Measurements from ENCODE around the gene FUOM.

FUOM gene

GRCh38 chr10:133366130-133366478 is 8.3 kb upstream of the FUOM start:
- DNase-seq, result no peak

- no peak for DNase-seq
Observed at GRCh38 chr10:133365461-133366129, 7.8 kb upstream of the FUOM start.

- DNase-seq, result no peak
Observed at GRCh38 chr10:133364645-133365431, 7.0 kb upstream of the FUOM start.

- DNase-seq, result no peak
Observed at GRCh38 chr10:133362846-133363245, 5.0 kb upstream of the FUOM start.

- DNase-seq, result no peak
Observed at GRCh38 chr10:133361773-133362441, 4.1 kb upstream of the FUOM start.

GRCh38 chr10:133361227-133361626 is 3.4 kb upstream of the FUOM start:
- no peak for DNase-seq

- DNase-seq, result no peak
Observed at GRCh38 chr10:133359972-133360610, 2.3 kb upstream of the FUOM start.

GRCh38 chr10:133359554-133359971 is 1.7 kb upstream of the FUOM start:
- peak; percentile 41 for DNase-seq

- DNase-seq, result no peak
Observed at GRCh38 chr10:133358925-133359310, 1.1 kb upstream of the FUOM start.

GRCh38 chr10:133358162-133358924 is 524 bp upstream of the FUOM start:
- DNase-seq, result no peak

GRCh38 chr10:133356549-133357284 is 1.1 kb downstream of the FUOM start:
- no peak for DNase-seq

- DNase-seq, result no peak
Observed at GRCh38 chr10:133355991-133356390, 1.8 kb downstream of the FUOM start.

- no peak for DNase-seq
Observed at GRCh38 chr10:133355266-133355665, 2.6 kb downstream of the FUOM start.

GRCh38 chr10:133354672-133355240 is 3.1 kb downstream of the FUOM start:
- DNase-seq, result no peak

GRCh38 chr10:133353988-133354605 is 3.7 kb downstream of the FUOM start:
- DNase-seq, result no peak

GRCh38 chr10:133353202-133353959 is 4.4 kb downstream of the FUOM start:
- DNase-seq, result no peak

- DNase-seq, result no peak
Observed at GRCh38 chr10:133351408-133352318, 6.2 kb downstream of the FUOM start.

GRCh38 chr10:133350950-133351329 is 6.9 kb downstream of the FUOM start:
- DNase-seq, result no peak

GRCh38 chr10:133350283-133350949 is 7.4 kb downstream of the FUOM start:
- DNase-seq, result no peak

All from activated CD4-positive, alpha-beta T cell treated with anti-CD3 and anti-CD28 coated beads, Interleukin-2, amount 50 U/mL, for 1 hour (primary cell).